Measurements from ENCODE around the gene KBTBD2. TPM values are rescaled to one million over a fixed set of nuclear protein-coding genes. Genes with fewer than 3 reads are reported as not detected.
A peak's percentile ranks its signal among the peaks of the same experiment; 100 is the strongest.
"Not testable (repeated sequence)": the region's sequence is repeated elsewhere in the genome, so short reads cannot be mapped to it uniquely, and the experiment has no call there.

The KBTBD2 gene
- total RNA-seq, 1 experiment from 2014 or later: 23.4 TPM

DNA sequence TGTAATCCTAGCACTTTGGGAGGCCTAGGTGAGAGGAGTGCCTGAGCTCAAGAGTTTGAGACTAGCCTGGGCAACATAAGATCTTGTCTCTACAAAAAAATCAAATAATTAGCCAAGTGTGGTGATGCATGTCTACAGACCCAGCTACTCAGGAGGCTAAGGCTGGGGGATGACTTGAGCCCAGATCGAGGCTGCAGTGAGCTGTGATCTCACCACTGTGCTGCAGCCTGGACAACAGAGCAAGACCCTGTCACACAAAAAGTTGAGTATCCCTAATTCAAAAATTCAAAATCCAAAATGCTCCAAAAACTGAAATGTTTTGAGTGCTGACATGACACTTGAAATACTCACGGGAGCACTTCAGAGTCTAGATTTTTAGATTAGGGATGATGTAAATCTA lies 19.1 kb downstream of the KBTBD2 start:
- H3K27me3 ChIP-seq: no peaks in the 10 kb centered on the region
- no peak overlapping the region for H3K4me3 ChIP-seq
- peaks cover 68% of the 10 kb centered on the region for H3K36me3 ChIP-seq
- no peak for DNase-seq
- no peaks in the 10 kb centered on the region for H3K9me3 ChIP-seq

DNA sequence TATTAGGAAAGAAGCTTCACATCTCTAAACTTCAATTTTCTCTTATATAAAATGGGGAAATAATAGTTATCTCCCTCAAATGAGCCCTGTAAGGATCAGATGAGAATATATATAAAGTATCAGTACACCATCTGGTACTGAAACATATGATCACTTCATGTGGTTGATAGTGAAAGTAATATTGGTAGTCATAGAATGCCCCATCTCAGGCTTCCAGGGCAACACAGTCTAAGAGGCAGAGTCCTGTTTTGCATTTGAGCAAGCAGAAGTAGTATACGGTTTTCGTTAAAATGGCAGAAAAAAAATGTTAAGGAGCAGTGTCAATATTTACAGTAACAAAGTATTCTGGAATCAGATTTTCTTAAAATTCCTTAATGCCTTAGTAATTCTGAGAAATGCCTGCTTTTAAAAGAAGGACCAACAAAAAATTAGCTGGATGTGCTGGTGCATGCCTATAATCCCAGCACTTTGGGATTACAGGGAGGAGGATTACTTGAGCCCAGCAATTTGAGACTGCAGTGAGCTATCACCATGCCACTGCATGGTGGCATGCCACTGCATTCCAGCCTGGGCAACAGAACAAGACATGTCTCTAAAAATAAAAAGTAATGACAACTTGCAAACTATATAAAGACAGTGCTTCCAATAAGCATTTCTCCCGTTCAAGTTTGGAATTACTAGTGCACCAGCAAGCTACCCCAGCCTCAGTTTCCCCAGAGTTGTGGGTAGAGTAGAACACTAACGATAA lies 19.8 kb downstream of the KBTBD2 start:
- no peak for DNase-seq
- H3K9me3 ChIP-seq: no peaks in the 10 kb centered on the region
- no peak overlapping the region for H3K4me3 ChIP-seq
- H3K36me3 ChIP-seq: peaks cover 65% of the 10 kb centered on the region
- no peaks in the 10 kb centered on the region for H3K27me3 ChIP-seq

DNA sequence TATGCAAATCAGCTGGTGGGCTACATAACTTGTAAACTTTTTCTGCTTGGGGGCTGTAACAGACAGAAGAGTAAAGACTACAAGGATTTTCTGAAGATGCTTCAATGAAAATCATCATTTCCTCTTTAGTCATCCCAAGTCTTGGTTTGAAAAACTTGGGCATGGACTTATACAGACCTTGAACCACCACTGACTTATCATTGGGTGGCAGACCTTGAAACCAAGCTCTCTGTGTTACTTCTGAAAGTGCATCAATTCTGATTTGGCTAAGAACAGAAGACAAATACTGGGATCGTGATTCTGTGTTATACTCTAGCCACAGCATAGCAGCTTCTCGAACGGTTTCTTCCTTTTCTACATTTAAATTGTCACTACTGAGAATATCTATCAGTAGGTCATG lies 21.3 kb downstream of the KBTBD2 start:
- Histone ChIP-seq H3K36me3 (peaks cover 59% of the 10 kb centered on the region), H3K27me3 (no peaks in the 10 kb centered on the region), H3K9me3 (no peaks in the 10 kb centered on the region), H3K4me3 (no peak overlapping the region)
- DNase-seq: no peak

DNA sequence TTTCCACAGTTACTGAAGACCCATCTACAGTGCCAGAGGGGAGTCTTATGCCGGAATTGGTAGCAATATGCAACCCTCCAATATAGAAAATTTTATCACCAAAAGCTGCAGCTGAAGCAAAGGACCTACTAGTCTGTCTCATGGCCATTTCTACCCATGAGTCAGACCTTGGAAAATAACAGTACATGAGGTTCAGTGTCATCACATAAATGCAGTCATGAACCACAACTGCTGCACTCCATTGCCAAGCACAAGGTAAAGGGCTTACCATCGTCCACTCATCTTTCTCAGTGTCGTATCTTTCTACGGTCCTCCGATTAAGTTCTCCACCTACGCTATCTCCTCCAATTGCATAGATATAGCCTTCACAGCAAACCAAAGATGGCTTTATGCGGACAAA lies 21.8 kb downstream of the KBTBD2 start:
- H3K36me3 ChIP-seq: peaks cover 55% of the 10 kb centered on the region
- no peak overlapping the region for H3K4me3 ChIP-seq
- H3K9me3 ChIP-seq: no peaks in the 10 kb centered on the region
- no peaks in the 10 kb centered on the region for H3K27me3 ChIP-seq
- no peak for DNase-seq

DNA sequence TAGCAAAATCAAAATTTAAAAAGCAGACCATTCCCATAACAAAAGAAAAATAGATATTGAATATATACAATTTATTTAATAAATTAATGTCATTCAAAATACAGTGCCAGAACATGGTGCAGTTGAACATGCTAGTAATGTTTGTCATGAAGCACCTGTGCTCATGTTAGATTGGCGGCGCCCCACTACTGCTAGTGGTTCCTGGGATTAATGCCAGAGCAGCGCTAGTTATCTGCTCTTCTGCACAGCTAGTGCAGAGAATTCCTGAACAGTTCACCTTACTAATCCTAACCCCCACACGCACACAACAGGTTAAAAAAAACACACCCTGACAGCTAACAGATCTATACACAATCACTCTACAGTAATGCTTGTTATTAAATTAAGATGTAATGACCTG lies 23.4 kb downstream of the KBTBD2 start:
- Histone ChIP-seq H3K4me3 (no peak overlapping the region), H3K36me3 (peaks cover 42% of the 10 kb centered on the region), H3K27me3 (no peaks in the 10 kb centered on the region), H3K9me3 (no peaks in the 10 kb centered on the region)
- DNase-seq: no peak

DNA sequence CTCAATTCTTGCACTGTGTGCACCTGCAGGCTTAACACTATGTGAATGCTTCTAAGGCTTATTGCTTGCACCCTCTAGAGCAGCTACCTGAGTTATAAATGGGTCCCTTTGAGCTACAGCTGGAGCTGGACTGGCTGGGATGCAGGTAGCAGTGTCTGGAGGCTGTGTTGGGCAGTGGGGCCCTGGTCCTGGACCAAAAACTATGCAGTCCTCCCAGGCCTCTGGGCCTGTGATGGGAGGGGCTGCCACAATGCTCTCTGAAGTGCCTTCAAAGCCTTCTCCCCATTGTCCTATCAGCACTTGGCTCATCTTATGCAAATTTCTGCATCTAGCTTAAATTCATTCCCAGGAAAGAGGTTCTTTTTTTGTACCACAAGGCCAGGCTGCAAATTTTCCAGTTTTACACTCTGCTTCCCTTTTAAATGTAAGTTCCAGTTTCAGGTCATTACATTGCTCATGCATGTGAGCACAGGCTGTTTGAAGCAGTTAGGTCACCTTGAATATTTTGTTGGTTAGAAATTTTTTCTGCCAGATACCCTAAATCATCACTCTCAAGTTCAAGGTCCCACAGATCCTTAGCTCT lies 26.0 kb downstream of the KBTBD2 start:
- H3K27me3 ChIP-seq: no peaks in the 10 kb centered on the region
- H3K4me3 ChIP-seq: no peak overlapping the region
- no peak for DNase-seq
- peaks cover 16% of the 10 kb centered on the region for H3K36me3 ChIP-seq
- no peaks in the 10 kb centered on the region for H3K9me3 ChIP-seq

DNA sequence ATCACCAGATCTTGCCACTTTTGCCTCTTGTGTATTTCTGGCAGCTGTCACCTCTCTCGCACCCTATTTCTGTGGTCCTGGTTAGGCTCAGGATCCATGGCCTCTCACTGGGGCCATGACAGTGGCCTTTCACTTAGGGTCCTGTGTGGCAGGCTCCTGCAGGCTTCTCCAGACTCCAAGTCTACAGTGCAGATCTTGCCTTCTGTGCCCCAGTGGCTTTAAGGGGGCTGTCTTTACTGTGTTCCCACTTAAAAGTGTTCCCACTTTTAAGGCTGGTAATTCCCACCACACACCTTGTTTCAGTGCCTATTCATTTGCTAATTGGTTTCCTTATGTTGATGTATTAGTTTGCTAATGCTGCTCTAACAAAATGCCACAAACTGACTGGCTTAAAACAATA lies 27.7 kb downstream of the KBTBD2 start:
- not testable (repeated sequence) for DNase-seq, H3K36me3 ChIP-seq

DNA sequence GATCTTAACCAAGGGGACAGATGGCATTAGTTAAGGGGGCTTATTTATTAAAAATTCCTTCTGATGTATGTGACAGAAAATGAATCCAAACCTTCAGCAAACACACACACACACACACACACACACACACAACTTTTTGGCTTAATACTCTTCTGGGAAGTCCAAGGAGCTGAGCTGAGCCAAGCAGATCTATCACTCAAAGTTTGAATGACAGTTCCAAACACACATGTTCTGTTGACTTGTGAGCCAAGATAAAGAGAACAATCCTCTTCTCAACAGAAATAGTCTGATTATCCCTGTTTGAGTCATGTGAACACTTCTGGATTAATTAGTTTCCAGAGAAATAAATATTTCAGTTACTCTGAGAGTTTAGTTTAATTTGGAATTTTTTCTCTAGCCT lies 31.5 kb downstream of the KBTBD2 start:
- Histone ChIP-seq H3K9me3 (no peaks in the 10 kb centered on the region), H3K36me3 (no peaks in the 10 kb centered on the region)
- DNase-seq: no peak

More for the DNA sequence above, 27.7 kb downstream of the KBTBD2 start:
- not testable (repeated sequence) for H3K9me3 ChIP-seq, H3K27me3 ChIP-seq, H3K4me3 ChIP-seq

DNA sequence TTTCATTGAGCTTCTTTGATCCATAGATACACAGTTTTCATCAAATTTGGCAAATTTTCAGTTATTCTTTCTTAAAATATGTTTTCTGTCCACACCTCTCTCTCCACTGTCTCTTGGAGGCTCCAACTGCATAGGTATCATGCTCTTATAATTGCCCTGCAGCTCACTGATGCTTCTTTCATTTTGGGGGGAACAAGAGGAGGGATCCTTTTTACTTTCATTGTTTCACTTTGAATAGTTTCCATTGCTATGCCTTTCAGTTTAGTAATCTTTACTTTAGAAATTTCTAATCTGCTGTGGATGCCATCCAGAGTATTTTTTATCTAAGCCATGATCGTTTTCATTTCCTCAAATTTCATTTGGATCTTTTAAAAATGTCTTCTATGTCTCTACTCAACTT lies 32.9 kb downstream of the KBTBD2 start:
- DNase-seq: no peak
- no peaks in the 10 kb centered on the region for H3K36me3 ChIP-seq
- H3K9me3 ChIP-seq: no peaks in the 10 kb centered on the region
- H3K27me3 ChIP-seq: no peaks in the 10 kb centered on the region
- H3K4me3 ChIP-seq: no peak overlapping the region

More for the DNA sequence above, 31.5 kb downstream of the KBTBD2 start:
- Histone ChIP-seq H3K27me3 (no peaks in the 10 kb centered on the region), H3K4me3 (no peak overlapping the region)

DNA sequence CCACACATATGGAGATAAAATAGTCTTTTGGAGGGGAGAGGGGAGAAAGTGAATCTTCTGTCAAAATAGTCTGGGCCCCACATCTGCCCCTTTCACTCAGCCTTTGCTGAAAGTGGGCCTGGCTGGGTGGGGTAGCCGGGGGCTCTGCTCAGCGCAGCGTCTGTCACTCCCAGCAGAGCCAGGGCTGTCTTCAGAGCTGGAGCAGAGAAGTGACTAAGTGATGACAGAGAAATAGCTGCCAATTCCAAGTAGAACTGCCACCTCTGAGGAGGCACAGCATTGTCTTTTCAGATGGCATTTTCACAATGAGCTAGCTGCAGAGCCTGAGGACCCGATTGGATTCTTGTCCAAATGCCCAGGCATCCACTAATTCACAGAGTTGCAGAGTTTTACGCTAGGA lies 34.5 kb downstream of the KBTBD2 start:
- not testable (repeated sequence) for H3K27me3 ChIP-seq, H3K4me3 ChIP-seq, DNase-seq, H3K36me3 ChIP-seq, H3K9me3 ChIP-seq

DNA sequence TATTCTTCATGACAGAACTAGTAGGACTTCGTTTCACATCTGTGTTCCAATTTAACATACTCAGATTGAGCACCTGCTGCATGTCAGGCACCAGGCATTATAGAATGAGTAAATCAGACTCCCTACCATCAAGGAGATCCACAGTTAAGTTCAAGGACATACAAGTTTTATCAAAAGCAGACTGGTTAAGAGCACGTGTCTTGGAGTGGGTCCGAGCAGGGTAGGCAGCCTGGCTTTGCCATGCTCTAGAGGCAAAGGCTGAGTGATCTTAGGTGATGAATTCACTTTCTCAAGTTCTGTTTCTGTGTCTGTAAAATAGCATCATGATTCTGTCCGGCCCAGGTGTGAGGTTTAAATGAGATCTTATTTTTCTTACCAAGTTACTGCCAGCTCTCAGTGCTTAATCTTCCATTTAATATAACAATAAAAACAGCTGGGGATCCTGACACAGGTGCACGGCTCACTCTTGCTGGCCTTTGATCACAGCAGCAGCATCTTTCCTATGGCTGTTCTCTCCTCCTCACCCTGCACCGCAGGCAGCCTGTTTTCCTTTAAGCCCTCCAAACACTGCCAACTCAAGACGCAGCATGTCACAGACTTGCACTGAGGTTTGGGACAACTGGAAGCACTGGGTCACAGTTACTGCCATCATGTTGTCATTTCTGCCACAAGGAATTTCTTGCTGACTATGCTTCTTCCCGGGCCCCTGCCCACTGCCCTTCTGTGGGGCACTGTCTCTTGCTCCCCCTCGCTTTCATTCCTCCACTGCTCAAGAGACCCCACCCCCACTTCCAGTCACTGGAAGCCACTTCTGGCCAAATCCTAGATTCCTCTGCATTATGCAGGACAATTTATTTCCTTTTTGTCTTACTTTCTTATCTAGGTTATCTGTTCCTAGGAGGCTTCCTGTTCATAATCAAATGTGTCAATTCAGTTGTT lies 35.5 kb downstream of the KBTBD2 start:
- H3K9me3 ChIP-seq, H3K4me3 ChIP-seq, H3K27me3 ChIP-seq, H3K36me3 ChIP-seq, DNase-seq: not testable (repeated sequence)

DNA sequence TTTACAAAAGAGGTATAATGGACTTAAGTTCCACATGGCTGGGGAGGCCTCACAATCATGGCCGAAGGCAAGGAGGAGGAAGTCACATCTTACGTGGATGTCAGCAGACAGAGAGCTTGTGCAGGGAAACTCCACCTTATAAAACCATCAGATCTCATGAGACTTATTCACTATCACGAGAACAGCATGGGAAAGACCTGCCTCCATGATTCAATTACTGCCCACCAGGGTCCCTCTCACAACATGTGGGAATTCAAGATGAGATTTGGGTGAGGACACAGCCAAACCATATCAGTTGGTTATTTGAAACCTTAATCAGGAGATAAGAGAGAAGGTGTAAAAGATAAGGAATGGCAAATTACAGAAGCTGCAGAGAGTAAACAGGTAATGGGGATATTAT lies 40.9 kb downstream of the KBTBD2 start:
- H3K27me3 ChIP-seq, DNase-seq, H3K4me3 ChIP-seq, H3K36me3 ChIP-seq, H3K9me3 ChIP-seq: not testable (repeated sequence)

DNA sequence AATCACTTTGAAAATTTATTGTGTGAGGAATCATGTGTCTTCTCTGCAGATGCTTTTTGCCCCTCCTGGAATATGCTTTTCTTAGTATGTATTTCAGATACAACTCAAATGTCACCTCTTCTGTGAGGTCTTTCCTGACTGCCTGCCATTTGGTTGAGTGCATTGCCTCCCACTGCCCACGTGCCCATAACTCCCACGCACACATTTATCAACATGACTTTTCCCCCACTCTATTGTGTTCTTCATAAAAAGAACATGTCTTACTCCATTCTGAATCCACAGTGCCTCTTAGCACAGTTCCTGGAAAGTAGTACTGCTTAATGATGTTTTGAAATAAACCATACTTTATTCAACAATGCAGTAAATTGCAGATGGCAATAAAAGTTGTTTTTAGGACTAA lies 42.9 kb downstream of the KBTBD2 start:
- H3K36me3 ChIP-seq, H3K4me3 ChIP-seq, DNase-seq, H3K9me3 ChIP-seq, H3K27me3 ChIP-seq: not testable (repeated sequence)

DNA sequence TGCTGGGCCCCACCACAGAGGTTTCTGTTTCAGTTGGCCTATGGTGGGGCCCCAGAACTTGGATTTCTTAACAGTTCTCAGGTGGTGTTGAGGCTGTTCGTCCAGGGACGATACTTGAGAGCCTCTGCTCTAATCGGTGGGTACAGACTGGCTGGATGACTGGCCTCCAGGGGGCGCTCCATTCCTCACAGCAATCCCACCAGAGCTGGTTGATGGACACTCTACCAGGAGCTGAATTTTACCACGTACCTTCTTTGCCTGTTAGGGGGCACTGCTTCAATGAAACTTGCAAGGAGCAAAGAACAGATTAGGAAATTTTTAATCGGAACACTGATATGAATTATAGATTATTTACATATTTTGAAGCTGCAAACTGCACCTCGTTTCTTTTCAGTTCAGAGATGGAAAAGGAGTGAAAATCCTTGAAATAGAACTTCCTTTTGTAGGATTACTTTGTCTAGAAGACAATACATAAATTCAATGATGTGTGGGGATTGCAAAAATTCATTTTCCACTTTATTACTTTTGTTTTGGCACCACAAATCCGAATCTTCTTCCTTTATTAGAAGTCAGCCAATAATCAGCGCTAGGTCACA lies 44.8 kb downstream of the KBTBD2 start:
- no peaks in the 10 kb centered on the region for H3K27me3 ChIP-seq
- H3K9me3 ChIP-seq: no peaks in the 10 kb centered on the region
- no peak overlapping the region for H3K4me3 ChIP-seq
- no peaks in the 10 kb centered on the region for H3K36me3 ChIP-seq
- DNase-seq: peak; percentile 39

DNA sequence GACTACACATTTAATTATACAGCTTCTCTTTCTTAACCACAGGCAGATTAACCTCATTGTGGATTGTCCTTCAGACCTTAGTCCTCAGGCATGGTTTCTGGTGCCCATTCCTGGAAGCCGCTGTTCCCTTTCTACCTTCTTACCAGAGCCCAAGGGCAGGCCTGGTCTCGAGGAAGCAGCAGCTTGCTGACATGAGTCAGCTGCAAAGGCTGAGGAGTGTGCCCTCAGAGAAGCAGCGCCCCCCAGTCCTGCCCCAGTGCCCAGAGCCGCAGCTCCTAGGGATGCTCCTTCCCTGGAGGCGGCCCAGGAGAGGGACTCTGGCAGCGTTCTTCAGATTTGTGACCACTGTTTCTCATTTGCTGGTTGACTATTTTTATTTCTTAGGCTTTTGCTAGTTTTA lies 46.8 kb downstream of the KBTBD2 start:
- not testable (repeated sequence) for DNase-seq, H3K9me3 ChIP-seq, H3K4me3 ChIP-seq, H3K36me3 ChIP-seq, H3K27me3 ChIP-seq

DNA sequence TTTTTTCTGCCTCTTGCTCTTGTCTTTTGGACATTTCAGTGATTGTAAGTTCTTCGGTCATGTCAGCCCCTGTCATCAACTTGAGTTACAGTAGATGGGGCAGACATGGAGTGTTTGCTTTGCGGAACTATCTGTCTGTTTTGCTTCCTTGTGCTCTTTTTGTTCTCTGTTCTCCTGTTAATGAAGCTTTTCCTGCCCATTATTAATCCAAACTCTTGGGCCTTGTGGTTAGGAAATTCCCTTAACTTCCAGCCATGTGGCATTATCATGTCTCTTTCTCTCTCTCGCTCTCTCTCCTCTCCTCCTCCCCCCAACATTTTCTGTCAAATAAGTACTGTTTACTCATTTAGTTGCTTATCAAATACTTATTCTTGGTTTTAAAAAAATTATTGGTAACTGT lies 47.8 kb downstream of the KBTBD2 start:
- DNase-seq, H3K9me3 ChIP-seq, H3K27me3 ChIP-seq, H3K4me3 ChIP-seq, H3K36me3 ChIP-seq: not testable (repeated sequence)

DNA sequence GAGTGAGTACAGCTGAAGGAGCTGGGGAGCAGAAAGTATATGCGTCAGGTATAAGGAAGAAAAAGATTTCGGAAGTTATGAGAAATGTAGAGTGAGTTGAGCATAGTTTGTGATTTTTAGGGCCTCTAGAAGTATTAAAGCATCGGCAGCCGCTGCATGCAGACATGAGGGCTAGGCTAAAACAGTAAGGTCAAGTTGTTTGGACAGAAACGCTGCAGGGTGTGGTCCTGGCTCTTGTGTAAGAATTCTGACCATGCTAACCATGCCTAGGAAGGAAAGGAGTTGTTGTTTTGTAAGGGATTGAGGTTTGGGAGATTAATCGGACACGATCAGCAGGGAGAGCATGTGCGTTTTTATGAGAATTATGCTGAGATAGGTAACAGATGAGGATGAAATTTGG lies 51.7 kb downstream of the KBTBD2 start:
- not testable (repeated sequence) for H3K36me3 ChIP-seq, H3K4me3 ChIP-seq, H3K27me3 ChIP-seq, DNase-seq, H3K9me3 ChIP-seq
